Right lobe of liver (tissue), 6 donors: Measurements from ENCODE around the gene RGL2. TPM values are rescaled to one million over a fixed set of nuclear protein-coding genes. Genes with fewer than 3 reads are reported as not detected.
A peak's percentile ranks its signal among the peaks of the same experiment; 100 is the strongest.

ENCODE experiments used
- ATAC-seq, 4 donors: fragments of 200-7000 bp; cut with Tn5 transposase; one replicate each; pipeline ENCODE4 v1.9.1; 2020; ENCODE audit warnings: mild to moderate bottlenecking in 4 of 4, moderate library complexity in 4 of 4
- DNase-seq, 3 donors: peaks; one replicate each; pipeline ENCODE4 v3.0.0-alpha.2; 2020
- H3K27ac ChIP-seq, 3 donors: fragments of 200-600 bp; one replicate each; pipeline ENCODE4 v1.8.0; 2022
- H3K27me3 ChIP-seq, 2 donors: fragments of 200-600 bp; one replicate each; pipeline ENCODE4 v1.8.0; 2022
- H3K36me3 ChIP-seq, 4 donors: fragments of 200-600 bp; sonication (generic) in 1 of 4; one replicate each; pipeline versions ENCODE4 v1.5.1 to v1.8.0; 2017 to 2022; ENCODE audit warnings: control low read depth in 1 of 4
- H3K4me1 ChIP-seq, 4 donors: fragments of 200-600 bp; sonication (generic) in 1 of 4; one replicate each; pipeline versions ENCODE4 v1.5.1 to v1.8.0; 2017 to 2022; ENCODE audit warnings: control low read depth in 1 of 4
- H3K4me3 ChIP-seq, 3 donors: fragments of 200-600 bp; one replicate each; pipeline ENCODE4 v1.8.0; 2022
- H3K9me3 ChIP-seq, 4 donors: fragments of 200-600 bp; sonication (generic) in 1 of 4; one replicate each; pipeline versions ENCODE4 v1.5.1 to v1.8.0; 2017 to 2022; ENCODE audit warnings: control low read depth in 1 of 4
- CTCF ChIP-seq, 4 donors: fragments of 200-600 bp in 3 of 4; fragments of 450-650 bp in 1 of 4; IDR thresholded peaks; one replicate each; pipeline versions ENCODE4 v1.5.1 to v1.8.0; 2016 to 2022; ENCODE audit warnings: antibody characterized with exemption in 4 of 4, mild to moderate bottlenecking in 2 of 4
- POLR2A ChIP-seq: fragments of 450-650 bp; IDR thresholded peaks from one replicate; pipeline ENCODE4 v1.6.1; 2017; ENCODE audit warnings: antibody characterized with exemption, mild to moderate bottlenecking
- WGBS: methylation state at CpG from one replicate; pipeline ENCODE4 v1.1.6; 2018; ENCODE audit warnings: low coverage, low lambda C conversion rate; ENCODE audit not compliant: insufficient coverage; ENCODE audit errors: missing lambda C conversion rate; 5-methylcytosine and 5-hydroxymethylcytosine counted together
- intact Hi-C, 2 donors: fragments of 100-400 bp; cut with DNase I; formaldehyde crosslinking; loops; one replicate each; pipeline versions ENCODE4 v1.11.2 to v1.14.1; 2022
- total RNA-seq, 6 experiments: library from RNA; depleted of rRNA in 2 of 6; stranded (reverse); fragments of >200 nt in 2 of 6; fragmentation: NEBNext Ultra II Directional in 3 of 6; extraction: Animal tissue kit (Norgen Biotek cat#: 25700) in 3 of 6; gene quantifications; one replicate each; pipeline versions ENCODE4 v1.1.0 to v1.2.4, GENCODE V29; 2016 to 2023
- donor health status: DM: no; HTN: yes; CAD: no.
- donor health status: DM: no; HTN: no; CAD: no.
- donor health status: DM: no; HTN: no; CAD: no.
- donor health status: DM: no; HTN: yes; CAD: no.
- donor health status: DM: no; HTN: yes; CAD: no.

RGL2 gene
- total RNA-seq, 6 experiments from 2014 or later = 15.1 to 30.6 (median 23.3) TPM

- TF ChIP-seq POLR2A (no peak), CTCF (IDR thresholded peaks at IDR 0.05) (no peak)
- DNase-seq (peak; percentile 78 to 84 (median 82)), ATAC-seq (peak; percentile 60 to 68 (median 63))
- WGBS = 1% methylated on average over 20 of the region's 29 CpGs
- intact Hi-C loops = no loop called here
- Histone ChIP-seq H3K9me3 (no peaks in the 10 kb centered on the region), H3K4me1 (peaks cover 0 to 29% (median 0%) of the 10 kb centered on the region in 4 donors), H3K27ac (peak overlapping the region; percentile 94 to 99 (median 97)), H3K27me3 (no peaks in the 10 kb centered on the region), H3K36me3 (peaks cover 0 to 4% (median 0%) of the 10 kb centered on the region in 4 donors), H3K4me3 (peak overlapping the region; percentile 79 to 93 (median 85))
These were observed 13.8 kb upstream of the RGL2 start for GRCh38 chr6:33312361-33313104.

- WGBS = 78% methylated on average over 4 of the region's 4 CpGs
- ATAC-seq (no peak), DNase-seq (no peak)
- Histone ChIP-seq H3K9me3 (no peaks in the 10 kb centered on the region), H3K4me3 (no peak overlapping the region), H3K27me3 (no peaks in the 10 kb centered on the region), H3K27ac (no peak overlapping the region), H3K4me1 (peaks cover 0 to 3% (median 0%) of the 10 kb centered on the region in 4 donors), H3K36me3 (peaks cover 0 to 32% (median 5%) of the 10 kb centered on the region in 4 donors)
- intact Hi-C loops = no loop called here
- TF ChIP-seq POLR2A (no peak), CTCF (IDR thresholded peaks at IDR 0.05) (no peak)
These were observed 7.6 kb upstream of the RGL2 start for GRCh38 chr6:33306356-33306755.

- ATAC-seq (no peak), DNase-seq (no peak)
- Histone ChIP-seq H3K4me3 (no peak overlapping the region), H3K4me1 (peaks cover 0 to 6% (median 0%) of the 10 kb centered on the region in 4 donors), H3K27me3 (no peaks in the 10 kb centered on the region), H3K36me3 (peaks cover 0 to 28% (median 5%) of the 10 kb centered on the region in 4 donors), H3K27ac (no peak overlapping the region), H3K9me3 (no peaks in the 10 kb centered on the region)
- TF ChIP-seq CTCF (IDR thresholded peaks at IDR 0.05) = no peak
- no peak for TF ChIP-seq POLR2A
- intact Hi-C loops = no loop called here
- WGBS = no CpG with 5 or more reads among the region's 8 CpGs
These were observed 6.3 kb upstream of the RGL2 start for GRCh38 chr6:33305052-33305451.

GRCh38 chr6:33304216-33304615, 5.5 kb upstream of the RGL2 start:
- ATAC-seq (no peak), DNase-seq (no peak)
- no peak for TF ChIP-seq CTCF (IDR thresholded peaks at IDR 0.05)
- no peak for TF ChIP-seq POLR2A
- H3K27ac ChIP-seq = no peak overlapping the region
- peaks cover 0 to 28% (median 5%) of the 10 kb centered on the region in 4 donors for H3K36me3 ChIP-seq
- peaks cover 0 to 9% (median under 1%) of the 10 kb centered on the region in 4 donors for H3K4me1 ChIP-seq
- no peaks in the 10 kb centered on the region for H3K27me3 ChIP-seq
- intact Hi-C loops = no loop called here
- no peaks in the 10 kb centered on the region for H3K9me3 ChIP-seq
- H3K4me3 ChIP-seq = no peak overlapping the region
- no CpG with 5 or more reads among the region's 16 CpGs for WGBS
